OCI-LY3 (cell line): ENCODE data around the gene LYPD3.

Experiments
- H2AFZ ChIP-seq: fragments of 200-600, 300-600 bp; shearing (Covaris generic); 2 replicates; pipeline ENCODE4 v1.6.0; 2014; ENCODE audit warnings: antibody characterized with exemption, low read depth, low read length
- H3K27ac ChIP-seq: fragments of 200-600, 300-600 bp; sonication (generic); 2 replicates; pipeline ENCODE4 v1.5.1; 2014; ENCODE audit warnings: mild to moderate bottlenecking, low read length, moderate library complexity, mixed read lengths
- H3K27me3 ChIP-seq: fragments of 200-600, 300-600 bp; sonication (generic); 2 replicates; pipeline ENCODE4 v1.6.1; 2014; ENCODE audit warnings: low read depth, low read length, mixed read lengths
- H3K36me3 ChIP-seq: fragments of 200-600, 300-600 bp; sonication (generic); replicated peaks from 2 replicates; pipeline ENCODE3; 2014; ENCODE audit warnings: low read depth, low read length, mixed read lengths
- H3K4me1 ChIP-seq: fragments of 300-600, 200-600 bp; sonication (generic); 2 replicates; pipeline ENCODE4 v1.6.1; 2014; ENCODE audit warnings: low read length, mixed read lengths
- H3K4me2 ChIP-seq: fragments of 200-600, 300-600 bp; sonication (generic); 2 replicates; pipeline ENCODE4 v1.6.1; 2014; ENCODE audit warnings: low read length, mixed read lengths
- H3K4me3 ChIP-seq: fragments of 300-600, 200-600 bp; sonication (generic); 2 replicates; pipeline ENCODE4 v1.5.1; 2014; ENCODE audit warnings: antibody characterized with exemption, mild to moderate bottlenecking, low read length, moderate library complexity
- H3K79me2 ChIP-seq: fragments of 300-600, 200-600 bp; shearing (Covaris generic); 2 replicates; pipeline ENCODE4 v1.6.1; 2014; ENCODE audit warnings: mild to moderate bottlenecking, low read length, mixed read lengths
- H3K9ac ChIP-seq: fragments of 300-600, 200-600 bp; shearing (Covaris generic); 2 replicates; pipeline ENCODE4 v1.6.0; 2014; ENCODE audit warnings: mild to moderate bottlenecking, low read length, moderate library complexity
- H3K9me3 ChIP-seq: fragments of 200-600, 300-600 bp; shearing (Covaris generic); 2 replicates; pipeline ENCODE4 v1.6.1; 2014; ENCODE audit warnings: low read length, mixed read lengths; ENCODE audit not compliant: insufficient read depth
- H4K20me1 ChIP-seq: fragments of 200-600, 300-600 bp; sonication (generic); 2 replicates; pipeline ENCODE4 v1.6.1; 2016; ENCODE audit warnings: low read length, mixed read lengths; ENCODE audit not compliant: insufficient read depth
- CTCF ChIP-seq: fragments of 200-600, 300-600 bp; sonication (generic); IDR thresholded peaks from 2 replicates; pipeline ENCODE4 v1.5.1; 2014; ENCODE audit warnings: antibody characterized with exemption, low read length, low read depth
- EZH2phosphoT487 ChIP-seq: fragments of 200-600 bp; shearing (Covaris generic); IDR thresholded peaks from 2 replicates; pipeline ENCODE4 v1.6.1; 2018; ENCODE audit warnings: antibody characterized with exemption, mixed run types, low read depth

LYPD3 gene

GRCh38 chr19:43467276-43467675 lies 1.9 kb upstream of the LYPD3 start:
- no peak for TF ChIP-seq EZH2phosphoT487
- no peak for TF ChIP-seq CTCF
- no peaks in the 10 kb centered on the region for H3K36me3 ChIP-seq
- H3K27me3 ChIP-seq = no peaks in the 10 kb centered on the region
- no peaks in the 10 kb centered on the region for H3K4me1 ChIP-seq
- no peak overlapping the region for H3K4me2 ChIP-seq
- no peak overlapping the region for H3K9ac ChIP-seq
- no peak overlapping the region for H3K27ac ChIP-seq
- H3K9me3 ChIP-seq = no peaks in the 10 kb centered on the region
- H4K20me1 ChIP-seq = no peaks in the 10 kb centered on the region
- no peaks in the 10 kb centered on the region for H3K79me2 ChIP-seq
- H3K4me3 ChIP-seq = no peak overlapping the region
- H2AFZ ChIP-seq = no peak overlapping the region

GRCh38 chr19:43466793-43467192 lies 1.4 kb upstream of the LYPD3 start:
- no peaks in the 10 kb centered on the region for H3K27me3 ChIP-seq
- no peak overlapping the region for H3K27ac ChIP-seq
- no peak overlapping the region for H3K4me2 ChIP-seq
- H3K9me3 ChIP-seq = no peaks in the 10 kb centered on the region
- H3K4me3 ChIP-seq = no peak overlapping the region
- TF ChIP-seq EZH2phosphoT487 = no peak
- TF ChIP-seq CTCF = no peak
- H3K4me1 ChIP-seq = no peaks in the 10 kb centered on the region
- no peaks in the 10 kb centered on the region for H3K36me3 ChIP-seq
- no peaks in the 10 kb centered on the region for H4K20me1 ChIP-seq
- H3K9ac ChIP-seq = no peak overlapping the region
- no peak overlapping the region for H2AFZ ChIP-seq
- no peaks in the 10 kb centered on the region for H3K79me2 ChIP-seq

DNA sequence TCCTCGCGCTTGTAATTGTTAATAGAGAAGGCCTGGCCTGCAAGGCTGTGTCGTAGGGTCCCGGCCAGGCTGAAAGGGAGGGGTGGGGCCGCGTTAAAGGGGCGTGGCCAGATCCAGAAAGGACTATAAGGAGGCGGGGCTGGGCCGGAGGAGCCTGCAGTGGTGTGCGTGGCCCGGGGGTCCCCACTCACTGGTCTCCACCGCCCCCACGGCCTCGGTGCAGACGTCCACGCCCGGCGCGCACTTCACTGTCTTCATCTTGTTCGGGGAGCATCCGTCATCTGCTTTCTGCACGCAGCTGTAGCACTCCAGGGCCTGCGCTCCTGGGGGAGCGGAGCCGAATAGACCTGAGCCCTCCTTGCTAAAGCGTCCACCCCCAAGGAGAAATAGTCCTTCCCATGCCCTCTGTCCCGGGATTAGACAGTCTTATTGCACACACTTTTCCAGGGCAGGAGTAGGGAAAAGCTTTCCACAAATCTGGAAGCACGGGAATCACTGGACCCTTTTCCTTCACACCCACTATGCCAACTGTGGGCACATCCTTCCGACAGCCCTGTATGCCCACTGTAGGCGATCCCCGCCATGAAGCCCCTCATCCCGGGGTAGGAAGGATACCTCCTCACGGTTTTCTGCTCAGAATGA lies 1.2 kb downstream of the LYPD3 start:
- TF ChIP-seq EZH2phosphoT487 (no peak), CTCF (no peak)
- H3K4me2 ChIP-seq = peak overlapping the region; percentile 47
- H3K36me3 ChIP-seq = no peaks in the 10 kb centered on the region
- peak overlapping the region; percentile 71 for H3K4me3 ChIP-seq
- no peaks in the 10 kb centered on the region for H4K20me1 ChIP-seq
- no peaks in the 10 kb centered on the region for H3K4me1 ChIP-seq
- H3K9me3 ChIP-seq = no peaks in the 10 kb centered on the region
- no peak overlapping the region for H3K9ac ChIP-seq
- H2AFZ ChIP-seq = peak overlapping the region; percentile 7; the same call in 1 of the 2 replicates
- no peak overlapping the region for H3K27ac ChIP-seq
- no peaks in the 10 kb centered on the region for H3K79me2 ChIP-seq
- H3K27me3 ChIP-seq = peaks cover 3% of the 10 kb centered on the region; the same call in 1 of the 2 replicates

GRCh38 chr19:43463381-43464133 lies 1.9 kb downstream of the LYPD3 start:
- Histone ChIP-seq H2AFZ (peak overlapping the region; percentile 7; the same call in 1 of the 2 replicates), H3K4me1 (no peaks in the 10 kb centered on the region), H3K4me2 (peak overlapping the region; percentile 47), H3K79me2 (no peaks in the 10 kb centered on the region), H3K27me3 (peaks cover 3% of the 10 kb centered on the region; the same call in 1 of the 2 replicates), H4K20me1 (no peaks in the 10 kb centered on the region), H3K4me3 (peak overlapping the region; percentile 71), H3K36me3 (no peaks in the 10 kb centered on the region), H3K9ac (no peak overlapping the region), H3K9me3 (no peaks in the 10 kb centered on the region), H3K27ac (no peak overlapping the region)
- TF ChIP-seq CTCF (no peak), EZH2phosphoT487 (no peak)
